NCI-H1092 (cell line): ENCODE results near the gene XCR1.

Source experiments
- DNase-seq: peaks from one replicate; lab custom pipeline; 2025; lab: John Stamatoyannopoulos, UW

XCR1 gene

GRCh38 chr3:45984331-45985312 lies 42.7 kb downstream of the XCR1 start:
- no peak for DNase-seq

GRCh38 chr3:45983770-45984169 lies 43.5 kb downstream of the XCR1 start:
- DNase-seq, result no peak

DNA sequence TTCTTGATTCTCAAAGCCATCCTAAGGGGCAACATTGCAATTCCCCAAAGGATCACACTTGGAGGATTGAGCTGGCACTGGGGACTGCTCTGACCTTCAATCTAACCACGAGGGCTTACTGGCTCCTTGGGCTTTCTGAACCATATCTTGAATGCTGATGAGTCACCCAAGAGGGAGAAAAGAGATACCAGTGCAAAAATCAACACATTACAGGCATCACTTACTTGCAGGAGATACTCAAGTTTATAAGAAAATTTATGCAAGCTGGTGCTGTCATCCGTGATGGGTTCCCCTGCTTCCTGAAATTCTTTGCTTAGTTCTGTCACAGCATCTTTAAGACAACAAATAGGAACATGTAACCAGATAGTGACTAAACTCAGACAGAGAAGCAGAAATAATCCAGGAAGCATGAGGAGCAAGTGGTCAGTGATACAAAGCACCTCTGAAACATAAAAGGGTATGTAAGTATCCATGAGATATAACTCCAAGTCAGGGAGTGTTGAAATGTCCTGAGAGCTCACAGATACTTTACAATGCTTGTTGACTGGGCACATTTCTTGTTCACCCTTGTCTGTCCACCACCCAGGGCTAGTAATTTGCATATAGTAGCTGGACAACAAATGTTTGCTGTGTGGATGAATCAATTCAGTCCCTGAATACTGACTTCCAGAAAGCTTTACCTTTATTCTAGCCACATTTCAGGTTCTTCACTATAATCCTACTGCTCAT lies 45.8 kb downstream of the XCR1 start:
- no peak for DNase-seq

- no peak for DNase-seq
Measured at GRCh38 chr3:45980819-45981218, 46.5 kb downstream of the XCR1 start.

DNA sequence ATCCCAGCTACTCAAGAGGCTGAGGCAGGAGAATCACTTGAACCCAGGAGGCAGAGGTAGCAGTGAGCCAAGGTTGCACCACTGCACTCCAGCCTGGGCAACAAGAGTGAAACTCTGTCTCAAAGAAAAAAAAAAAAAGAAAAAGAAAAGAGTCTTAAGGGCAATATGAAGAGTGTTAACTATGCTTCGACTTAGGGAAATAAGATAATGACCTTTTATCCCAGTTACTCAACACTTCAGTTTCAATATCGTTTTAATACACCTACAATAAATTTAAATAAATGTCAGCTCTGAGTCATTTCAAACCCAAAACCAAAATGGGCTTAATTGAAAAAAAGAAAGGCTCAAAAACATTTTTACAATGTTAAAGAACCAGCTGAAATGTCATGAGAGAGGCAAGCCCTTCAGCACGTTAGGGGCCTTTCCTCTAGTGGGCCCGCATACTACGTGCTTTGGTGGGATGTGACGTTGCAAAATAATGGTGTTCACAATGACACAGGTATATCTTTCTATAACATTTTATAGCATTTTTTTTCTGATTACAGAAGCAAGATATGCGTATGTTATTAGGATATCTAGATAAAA lies 47.0 kb downstream of the XCR1 start:
- no peak for DNase-seq

GRCh38 chr3:45979378-45979777 lies 47.9 kb downstream of the XCR1 start:
- DNase-seq, result no peak

DNA sequence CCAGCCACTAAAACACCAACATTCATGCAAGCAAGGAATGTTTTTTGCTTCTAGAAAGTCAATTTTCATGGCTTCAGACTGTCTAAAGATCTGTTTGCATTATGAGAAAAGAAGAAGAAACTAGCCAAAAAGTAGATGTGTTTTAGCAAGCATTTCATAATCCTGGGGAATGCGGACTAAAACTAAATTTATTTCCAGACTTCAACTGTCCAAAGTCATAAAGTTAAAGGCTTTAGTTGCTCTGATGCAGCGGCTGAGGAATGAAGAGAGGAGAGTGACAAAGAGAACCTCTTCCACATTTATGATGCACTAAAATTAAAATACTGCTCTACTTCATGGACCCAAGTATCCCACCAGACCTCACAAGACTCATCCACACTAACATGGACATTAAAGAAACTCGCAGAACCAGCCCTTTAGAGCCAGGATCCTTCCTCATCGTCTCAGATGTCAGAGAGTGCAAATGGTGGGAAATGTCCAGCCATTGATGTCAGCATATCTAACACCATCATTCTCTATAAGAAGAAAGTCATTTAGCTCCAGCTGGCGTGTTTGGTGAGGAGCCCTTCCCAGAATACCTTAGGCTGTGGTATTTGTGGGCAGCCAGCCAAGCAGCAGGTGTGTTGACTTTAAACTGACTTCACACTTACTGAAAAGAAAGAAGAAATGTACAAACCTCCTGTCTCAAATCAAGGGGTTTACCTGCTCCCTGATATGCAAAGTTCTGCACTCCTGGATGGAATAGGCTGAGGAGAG lies 49.1 kb downstream of the XCR1 start:
- DNase-seq, result no peak

DNA sequence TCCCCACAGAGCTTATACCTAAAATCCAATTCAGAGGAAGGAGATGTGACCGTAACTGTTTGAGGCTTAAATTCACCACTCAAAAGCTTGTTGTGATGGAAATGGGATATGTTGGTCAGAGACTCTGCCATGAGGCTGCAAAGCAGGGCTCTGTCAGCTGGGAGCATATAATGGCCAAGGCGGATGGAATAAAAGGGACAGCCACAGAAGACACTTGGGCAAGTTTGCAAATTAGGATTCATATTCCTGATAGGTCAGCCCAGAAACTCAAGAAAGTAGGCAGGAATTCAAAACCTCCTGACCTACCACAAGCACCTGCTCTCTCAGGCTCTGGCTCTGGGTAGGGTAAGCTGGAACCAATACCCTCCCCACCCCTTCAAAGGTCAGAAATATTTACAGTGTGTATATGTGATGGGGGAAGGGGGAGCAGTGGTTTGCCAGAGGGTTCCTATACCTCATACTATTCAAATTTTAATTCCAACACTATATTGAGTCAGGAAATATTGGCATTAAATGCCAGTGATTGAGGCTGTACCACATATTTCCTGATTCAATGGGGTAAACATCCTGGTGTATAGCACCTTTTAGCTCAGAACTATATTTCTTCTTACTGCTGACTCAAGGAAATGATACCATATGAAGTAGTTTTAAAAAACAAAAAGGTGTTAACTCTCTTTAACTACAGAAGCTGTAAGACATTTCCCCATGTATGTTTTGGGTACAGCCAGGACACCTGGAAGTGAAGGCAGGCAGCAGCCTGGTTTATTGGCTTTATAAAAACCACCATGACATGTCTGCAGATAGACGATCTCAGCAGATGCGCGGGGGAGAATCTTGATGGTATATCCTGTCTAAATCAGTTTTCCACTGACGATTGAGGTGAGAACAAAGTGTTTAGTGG lies 50.8 kb downstream of the XCR1 start:
- DNase-seq, result no peak

DNA sequence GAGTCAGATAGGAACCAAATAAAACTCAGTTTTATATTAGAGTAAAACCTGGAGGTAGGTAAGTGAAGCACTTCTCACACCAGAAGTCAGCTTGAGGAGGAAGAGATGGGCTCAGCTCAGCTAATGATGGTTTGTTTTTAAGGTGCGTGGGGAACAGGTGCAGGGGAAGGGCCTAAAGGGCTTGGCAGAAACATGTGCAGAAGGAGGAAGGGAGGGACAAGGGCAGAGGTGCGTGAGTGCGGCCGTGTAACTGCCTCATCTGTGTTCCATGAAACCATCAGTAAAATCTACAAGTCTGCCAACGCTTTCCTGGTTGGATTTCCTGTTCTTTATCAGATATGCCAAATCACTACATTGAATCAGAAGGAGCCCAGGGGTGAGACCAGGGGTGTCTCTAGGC lies 51.6 kb downstream of the XCR1 start:
- DNase-seq, result no peak

DNA sequence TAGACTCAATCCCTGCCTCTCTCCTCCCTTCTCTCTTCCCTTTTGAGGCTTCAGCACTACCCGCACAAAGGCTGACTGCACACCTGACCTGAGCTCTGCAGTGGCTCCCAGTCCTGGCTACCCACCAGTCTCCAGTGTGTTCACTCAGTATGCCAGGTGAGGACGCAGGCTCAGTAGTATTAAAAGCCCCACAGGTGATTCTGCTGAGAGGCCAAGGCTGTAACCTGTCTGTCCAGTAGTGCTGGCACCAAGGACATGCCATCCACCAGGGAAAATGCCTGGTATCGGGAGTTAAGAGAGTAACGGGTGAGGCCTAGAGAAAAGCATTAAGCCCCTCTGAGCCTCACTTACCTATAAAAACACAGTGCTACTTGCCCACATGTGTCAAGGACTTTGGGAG lies 52.6 kb downstream of the XCR1 start:
- DNase-seq, result no peak

- no peak for DNase-seq
Measured at GRCh38 chr3:45972534-45973402, 54.5 kb downstream of the XCR1 start.

GRCh38 chr3:45969953-45970352 lies 57.3 kb downstream of the XCR1 start:
- DNase-seq, result no peak

GRCh38 chr3:45969116-45969515 lies 58.2 kb downstream of the XCR1 start:
- no peak for DNase-seq

GRCh38 chr3:45968706-45969105 lies 58.6 kb downstream of the XCR1 start:
- no peak for DNase-seq

DNA sequence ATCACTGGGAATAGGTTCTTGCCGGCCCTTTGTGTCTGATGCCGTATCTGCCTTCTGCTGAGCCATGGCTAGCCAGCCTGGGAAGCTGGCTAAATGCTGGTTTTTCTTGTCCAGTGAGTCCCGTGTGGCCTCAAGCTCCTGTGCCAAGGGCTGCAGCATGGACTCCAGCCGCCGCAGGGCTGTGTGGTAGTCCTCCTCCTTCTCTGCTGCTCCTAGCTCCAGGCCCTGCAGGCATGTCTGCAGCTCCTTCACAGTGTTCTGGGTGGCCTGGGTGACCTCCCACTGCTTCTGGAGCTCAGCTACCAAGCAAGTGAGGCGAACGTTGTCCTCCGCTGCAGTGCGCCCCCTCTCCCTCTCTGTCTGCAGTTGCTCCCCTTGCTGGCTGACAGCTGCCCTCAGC lies 59.1 kb downstream of the XCR1 start:
- no peak for DNase-seq

- no peak for DNase-seq
Measured at GRCh38 chr3:45967724-45968123, 59.6 kb downstream of the XCR1 start.
